GM12878 (cell line): ENCODE measurements around the gene NDUFAF5. TPM values are rescaled to one million over a fixed set of nuclear protein-coding genes. Genes with fewer than 3 reads are reported as not detected.

Experiments
- ATAC-seq: fragments of 200-7000 bp; cut with Tn5 transposase; 3 replicates; pipeline ENCODE4 v1.9.1; 2020; ENCODE audit warnings: mild to moderate bottlenecking, moderate library complexity
- BruUV-seq: library from RNA; stranded (reverse); fragments of 400-500 nt; replicated peaks from 2 replicates; lab custom pipeline; 2021; lab: Mats Ljungman, UMichigan
- CTCF ChIA-PET: fragments of 300-600 bp; sonication (Branson Sonifier 250); formaldehyde crosslinking; extraction: SDS; loops from one replicate; lab custom pipeline; 2021; ENCODE audit warnings: inconsistent platforms; lab: Yijun Ruan, JAX
- POLR2A ChIA-PET: fragments of 350-600 bp; formaldehyde crosslinking; extraction: SDS; loops from one replicate; lab custom pipeline; 2021; ENCODE audit warnings: inconsistent platforms; lab: Charles Lee
- RAD21 ChIA-PET: fragments of 300-600 bp; sonication (Branson Sonifier 250); formaldehyde crosslinking; loops from one replicate; lab custom pipeline; 2023; ENCODE audit warnings: antibody characterized with exemption; ENCODE audit not compliant: unreplicated experiment; lab: Charles Lee
- SMC1A ChIA-PET: fragments of 300-600 bp; sonication (Branson Sonifier 250); formaldehyde crosslinking; loops from one replicate; lab custom pipeline; 2023; ENCODE audit not compliant: unreplicated experiment, uncharacterized antibody; lab: Charles Lee
- DNase-seq: peaks from one replicate; pipeline ENCODE4 v3.0.0-alpha.2; 2011; ENCODE audit warnings: low read depth, low spot score
- FAIRE-seq: peaks from 3 replicates; lab custom pipeline; 2011; peaks lifted over from hg19 to GRCh38; lab: Jason Lieb, UNC
- H2AFZ ChIP-seq: 2 replicates; pipeline ENCODE4 v1.6.0; 2011; ENCODE audit warnings: low read depth, low read length, control low read depth; ENCODE audit not compliant: control insufficient read depth
- H3K27ac ChIP-seq: 2 replicates; pipeline ENCODE4 v1.5.1; 2011; ENCODE audit warnings: control low read depth; ENCODE audit not compliant: control insufficient read depth, insufficient read depth
- H3K27me3 ChIP-seq, 2 experiments: replicated peaks in 1 of 2; 2 replicates each; pipeline versions ENCODE4 v1.6.0 to v1.6.1; 2011; ENCODE audit warnings: low read length in 1 of 2; ENCODE audit not compliant: control insufficient read depth in 2 of 2, insufficient read depth in 2 of 2
- H3K36me3 ChIP-seq, 2 experiments: 2 replicates each; pipeline ENCODE4 v1.5.1; 2011; ENCODE audit warnings: low read length in 1 of 2; ENCODE audit not compliant: control insufficient read depth in 2 of 2, insufficient read depth in 2 of 2
- H3K4me1 ChIP-seq: 2 replicates; pipeline ENCODE4 v1.6.1; 2011; ENCODE audit warnings: mild to moderate bottlenecking, low read length, moderate library complexity, mixed read lengths; ENCODE audit not compliant: control insufficient read depth, insufficient read depth
- H3K4me2 ChIP-seq: 2 replicates; pipeline ENCODE4 v1.6.0; 2011; ENCODE audit warnings: control low read depth; ENCODE audit not compliant: control insufficient read depth, insufficient read depth
- H3K4me3 ChIP-seq: fragments of 200-600 bp; sonication (generic); 2 replicates; pipeline ENCODE4 v1.5.1; 2016
- H3K79me2 ChIP-seq: 2 replicates; pipeline ENCODE4 v1.6.0; 2011; ENCODE audit warnings: low read length; ENCODE audit not compliant: control insufficient read depth, insufficient read depth
- H3K9ac ChIP-seq: 2 replicates; pipeline ENCODE4 v1.8.0; 2011; ENCODE audit warnings: low read length, control low read depth, mixed read lengths; ENCODE audit not compliant: control insufficient read depth, insufficient read depth
- H3K9me3 ChIP-seq: replicated peaks from 3 replicates; pipeline ENCODE4 v1.5.1; 2011; ENCODE audit warnings: mild to moderate bottlenecking, low read length; ENCODE audit not compliant: control insufficient read depth, insufficient read depth
- H4K20me1 ChIP-seq: 2 replicates; pipeline ENCODE4 v1.6.0; 2011; ENCODE audit not compliant: control insufficient read depth, insufficient read depth
- CHD2 ChIP-seq: IDR thresholded peaks from 2 replicates; pipeline ENCODE4 v1.6.1; 2011; ENCODE audit warnings: low read depth, low read length, improper control_type of control experiment, borderline replicate concordance
- CUX1 ChIP-seq: IDR thresholded peaks from 2 replicates; pipeline ENCODE4 v1.6.1; 2012; ENCODE audit warnings: improper control_type of control experiment, low read depth, low read length; ENCODE audit not compliant: insufficient replicate concordance
- E4F1 ChIP-seq: fragments of 450-650 bp; IDR thresholded peaks from 2 replicates; pipeline ENCODE4 v1.6.1; 2018; ENCODE audit warnings: borderline replicate concordance, mild to moderate bottlenecking; ENCODE audit not compliant: partially characterized antibody
- NR2C1 ChIP-seq: fragments of 450-650 bp; IDR thresholded peaks from 2 replicates; pipeline ENCODE4 v1.6.1; 2017; ENCODE audit warnings: antibody characterized with exemption, mild to moderate bottlenecking, moderate library complexity
- POLR2AphosphoS5 ChIP-seq: IDR thresholded peaks from 2 replicates; pipeline ENCODE4 v1.6.1; 2011; ENCODE audit warnings: mild to moderate bottlenecking, low read length, inconsistent platforms
- SPI1 ChIP-seq: IDR thresholded peaks from 2 replicates; pipeline ENCODE4 v1.6.1; 2011; ENCODE audit warnings: low read depth, mild to moderate bottlenecking, low read length, moderate library complexity, borderline replicate concordance; ENCODE audit not compliant: insufficient read depth
- WGBS: methylation state at CpG from one replicate; pipeline ENCODE4 v1.1.6; 2016; ENCODE audit warnings: low lambda C conversion rate; ENCODE audit not compliant: insufficient replicate concordance, insufficient coverage; ENCODE audit errors: missing lambda C conversion rate; 5-methylcytosine and 5-hydroxymethylcytosine counted together
- in situ Hi-C: fragments of 300-500 bp; cut with MboI; formaldehyde crosslinking; loops from 9 replicates; pipeline ENCODE4 v1.14.3; 2018; ENCODE audit warnings: mixed read lengths
- intact Hi-C: fragments of 100-400 bp; cut with micrococcal nuclease; formaldehyde crosslinking; loops from one replicate; pipeline ENCODE4 v1.14.2; 2022; ENCODE audit not compliant: unreplicated experiment
- polyA plus RNA-seq, 11 experiments: library from polyadenylated mRNA; depleted of rRNA in 4 of 11; unstranded in 6 of 11; stranded (reverse) in 5 of 11; fragments of >200 nt; fragmentation: Nextera tagmentation in 4 of 11; fragmentation: Illumina TruSeq in 1 of 11; extraction: Ambion mirVana in 4 of 11; extraction: Trizol in 1 of 11; gene quantifications; 1 replicate in 1 of 11; 2 replicates in 10 of 11; pipeline versions ENCODE4 v1.2.1 to v1.2.3, GENCODE V29; 2011 to 2016; ENCODE audit warnings: inconsistent platforms in 2 of 11, missing spikeins in 2 of 11, low read depth in 1 of 11
- total RNA-seq, 4 experiments: library from RNA; depleted of rRNA in 3 of 4; stranded (reverse); fragments of >200 nt in 3 of 4; fragmentation: Illumina TruSeq in 1 of 4; extraction: Trizol in 1 of 4; gene quantifications; 2 replicates each; pipeline versions ENCODE4 v1.2.1 to v1.2.3, GENCODE V29; 2013 to 2021

The NDUFAF5 gene
- total and polyA plus RNA-seq, 10 of the 15 experiments (the other 5 are each of a cell fraction or from before 2014, with no cell fraction given): 15.6 to 36.9 (median 28.0) TPM

GRCh38 chr20:13851279-13851678, 66.5 kb downstream of the NDUFAF5 start:
- H3K36me3 ChIP-seq: no peaks in the 10 kb centered on the region
- no peak overlapping the region for H3K4me3 ChIP-seq
- ChIA-PET CTCF (interaction anchor here (1.1 kb wide), 1 partner anchor 47 kb away, joined by 4 read pairs; no protein-coding TSS in a partner anchor), SMC1A (no interaction called here), RAD21 (no interaction called here), POLR2A (no interaction called here)
- ATAC-seq (no peak), DNase-seq (no peak), FAIRE-seq (no peak)
- H4K20me1 ChIP-seq: no peaks in the 10 kb centered on the region
- H3K4me1 ChIP-seq: no peaks in the 10 kb centered on the region
- H2AFZ ChIP-seq: no peak overlapping the region
- H3K27ac ChIP-seq: no peak overlapping the region
- no peak overlapping the region for H3K9ac ChIP-seq
- H3K27me3 ChIP-seq: peaks cover 0 to 2% of the 10 kb centered on the region in 2 experiments; a peak in 1 of 4 replicates
- H3K4me2 ChIP-seq: no peak overlapping the region
- WGBS: 32% methylated on average over 2 of the region's 2 CpGs
- in situ Hi-C loops: no loop called here
- no peaks in the 10 kb centered on the region for H3K9me3 ChIP-seq
- no peaks in the 10 kb centered on the region for H3K79me2 ChIP-seq
- TF ChIP-seq POLR2AphosphoS5: no peak
- no peak for TF ChIP-seq E4F1
- BruUV-seq: no TSS peak
- intact Hi-C loops: no loop called here

- intact Hi-C loops (no loop called here), in situ Hi-C loops (no loop called here)
- DNase-seq (no peak), ATAC-seq (no peak), FAIRE-seq (no peak)
- RAD21 ChIA-PET: no interaction called here
- no peak overlapping the region for H2AFZ ChIP-seq
- H3K27me3 ChIP-seq: peaks cover 0 to 2% of the 10 kb centered on the region in 2 experiments; a peak in 1 of 4 replicates
- POLR2A ChIA-PET: no interaction called here
- SMC1A ChIA-PET: interaction anchor here (0.6 kb wide), 1 partner anchor 497 kb away, joined by 3 read pairs; no protein-coding TSS in a partner anchor
- H3K4me1 ChIP-seq: no peaks in the 10 kb centered on the region
- no peak overlapping the region for H3K9ac ChIP-seq
- CTCF ChIA-PET: interaction anchor here (1.1 kb wide), 1 partner anchor 46 kb away, joined by 4 read pairs; no protein-coding TSS in a partner anchor
- H3K4me2 ChIP-seq: no peak overlapping the region
- H3K36me3 ChIP-seq: no peaks in the 10 kb centered on the region
- no peak overlapping the region for H3K4me3 ChIP-seq
- no peaks in the 10 kb centered on the region for H4K20me1 ChIP-seq
- no peak overlapping the region for H3K27ac ChIP-seq
- H3K79me2 ChIP-seq: no peaks in the 10 kb centered on the region
- no TSS peak for BruUV-seq
- WGBS: 0% methylated on average over 1 of the region's 1 CpG
- H3K9me3 ChIP-seq: no peaks in the 10 kb centered on the region
- TF ChIP-seq NR2C1: no peak
- no peak for TF ChIP-seq CUX1
- no peak for TF ChIP-seq CHD2
- no peak for TF ChIP-seq SPI1
Measured at GRCh38 chr20:13852306-13852705, 67.5 kb downstream of the NDUFAF5 start.
